Left lobe of liver (tissue), 2 donors: Measurements from ENCODE around the gene AAR2. TPM values are rescaled to one million over a fixed set of nuclear protein-coding genes. Genes with fewer than 3 reads are reported as not detected.

Experiments
- ATAC-seq: fragments of 200-7000 bp; cut with Tn5 transposase; one replicate; pipeline ENCODE4 v1.9.1; 2020; ENCODE audit warnings: mild to moderate bottlenecking, moderate library complexity
- DNase-seq: peaks from one replicate; pipeline ENCODE4 v3.0.0-alpha.2; 2020; ENCODE audit warnings: low spot score
- total RNA-seq: library from RNA; stranded (reverse); gene quantifications from one replicate; pipeline ENCODE4 v1.2.1, GENCODE V29; 2021
- donor health status: DM: no; HTN: no; CAD: no; lungs with moderate emphysema.
- donor health status: DM: no; HTN: yes; CAD: no.

The AAR2 gene
- total RNA-seq, 1 donor from 2014 or later: 10.6 TPM

GRCh38 chr20:36217226-36217625, 19.1 kb upstream of the AAR2 start:
- no peak for DNase-seq
- no peak for ATAC-seq

GRCh38 chr20:36218380-36219064, 17.8 kb upstream of the AAR2 start:
- no peak for DNase-seq
- no peak for ATAC-seq

DNA sequence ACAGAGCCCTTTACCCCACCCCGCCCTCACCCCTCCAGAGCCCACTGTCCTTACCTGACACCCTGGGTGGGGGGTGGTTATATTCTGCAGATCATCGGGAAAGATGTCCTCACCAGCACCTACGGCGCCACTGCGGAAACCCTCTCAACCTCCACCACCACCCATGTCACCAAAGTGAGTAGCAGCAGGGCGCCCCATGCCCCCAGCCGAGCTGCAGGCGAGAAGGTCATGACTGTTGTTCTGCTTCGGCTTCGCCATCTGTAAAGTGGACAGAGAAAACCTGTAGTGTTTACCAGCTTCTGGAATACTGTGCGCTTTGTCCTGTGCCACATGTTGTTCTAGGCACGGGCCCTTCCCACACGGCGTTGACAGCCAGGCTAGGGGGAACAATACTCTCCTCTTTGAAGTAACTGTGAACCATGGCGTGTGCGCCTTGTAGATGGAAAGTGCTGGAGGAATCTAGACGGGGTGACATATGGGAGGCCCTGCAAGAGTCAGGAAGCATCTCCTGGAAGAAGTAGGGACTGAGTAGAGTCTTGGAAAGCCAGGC, 16.5 kb upstream of the AAR2 start:
- ATAC-seq (no peak), DNase-seq (no peak)

DNA sequence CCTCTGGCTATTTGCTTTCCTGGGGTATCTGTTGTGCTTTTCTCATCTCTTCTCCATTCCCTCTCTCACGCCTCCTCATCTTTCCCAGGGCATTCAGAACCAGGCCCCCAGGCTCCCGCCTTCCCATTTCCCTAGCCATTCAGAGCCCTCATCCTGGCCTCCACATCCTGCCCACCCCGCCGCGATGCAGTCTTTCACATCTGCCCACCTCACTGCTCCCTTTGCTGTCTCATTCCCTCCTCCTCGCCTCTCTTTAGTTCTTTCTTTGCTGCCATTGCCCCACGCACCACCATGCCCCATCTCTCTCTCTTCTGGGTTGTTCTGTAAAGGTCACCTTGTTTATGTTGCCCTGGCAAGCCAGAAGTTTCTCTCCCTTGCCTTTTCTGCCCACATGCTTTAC, 10.6 kb upstream of the AAR2 start:
- DNase-seq: no peak

GRCh38 chr20:36228770-36229169, 7.5 kb upstream of the AAR2 start:
- no peak for ATAC-seq
- DNase-seq: no peak

More for the DNA sequence above, 10.6 kb upstream of the AAR2 start:
- ATAC-seq: no peak

DNA sequence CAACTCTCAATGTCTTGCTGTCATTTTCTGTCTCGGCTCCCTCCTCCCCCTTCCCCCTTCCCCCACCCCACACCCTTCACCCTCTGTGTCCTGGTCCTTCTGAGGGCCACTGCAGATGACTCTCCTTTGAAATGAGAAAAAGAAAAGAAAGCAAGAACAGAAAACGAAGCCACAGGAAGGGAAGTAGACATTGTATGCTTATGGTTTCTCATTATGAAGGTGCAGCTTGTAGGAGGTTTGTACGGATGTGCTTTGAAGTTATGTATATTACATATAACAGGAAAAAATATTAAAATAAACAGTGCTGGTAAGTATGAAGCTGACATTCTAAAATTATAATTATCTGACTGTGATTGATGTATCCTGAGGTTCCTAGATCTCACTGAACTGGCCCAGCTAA, 6.3 kb upstream of the AAR2 start:
- DNase-seq (no peak), ATAC-seq (no peak)

DNA sequence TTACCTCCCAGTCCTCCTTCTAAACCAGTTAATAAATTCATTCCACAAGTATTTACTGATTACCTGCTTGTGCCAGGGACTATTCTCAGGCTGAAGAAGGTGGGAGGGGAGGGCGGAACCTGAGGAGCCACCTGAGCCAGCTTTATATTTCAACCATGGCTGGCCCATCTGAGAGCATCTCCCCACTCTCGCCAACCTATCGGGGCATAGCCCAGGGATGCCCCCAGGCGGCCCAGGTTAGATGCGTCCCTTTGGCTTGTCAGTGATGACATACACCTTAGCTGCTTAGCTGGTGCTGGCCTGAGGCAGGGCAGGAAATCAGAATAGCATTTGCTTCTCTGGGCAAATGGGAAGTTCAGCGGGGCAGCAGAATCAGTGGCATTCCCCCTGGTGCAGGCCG, 4.9 kb upstream of the AAR2 start:
- ATAC-seq: no peak
- no peak for DNase-seq

GRCh38 chr20:36234771-36235320, 1.4 kb upstream of the AAR2 start:
- no peak for DNase-seq
- ATAC-seq: no peak

- DNase-seq: no peak
- peak; percentile 13 for ATAC-seq
These were observed 476 bp downstream of the AAR2 start for GRCh38 chr20:36236786-36237121.

- no peak for ATAC-seq
- DNase-seq: no peak
These were observed 1.2 kb downstream of the AAR2 start for GRCh38 chr20:36237477-36237876.

GRCh38 chr20:36238153-36238552, 1.9 kb downstream of the AAR2 start:
- no peak for DNase-seq
- ATAC-seq: no peak

DNA sequence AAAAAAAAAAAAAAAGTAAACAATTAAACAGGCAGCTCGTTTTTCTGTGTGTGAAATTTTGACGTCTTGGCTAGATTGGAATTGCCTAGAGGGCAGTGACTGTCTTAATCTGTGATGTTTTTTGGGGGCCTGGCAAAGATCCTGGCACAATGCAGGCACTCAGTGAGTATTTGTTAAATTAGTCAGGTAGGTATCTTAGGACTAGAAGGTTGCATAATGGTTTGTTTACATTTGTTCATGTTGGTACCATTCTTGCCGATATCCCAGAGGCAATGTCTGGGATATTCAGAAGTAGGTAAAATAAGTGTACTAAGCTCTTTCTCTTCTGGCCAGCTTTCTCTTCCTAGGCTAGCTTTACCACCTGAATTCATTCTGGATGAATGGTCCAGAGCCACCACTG, 2.5 kb downstream of the AAR2 start:
- no peak for DNase-seq
- peak; percentile 47 for ATAC-seq

DNA sequence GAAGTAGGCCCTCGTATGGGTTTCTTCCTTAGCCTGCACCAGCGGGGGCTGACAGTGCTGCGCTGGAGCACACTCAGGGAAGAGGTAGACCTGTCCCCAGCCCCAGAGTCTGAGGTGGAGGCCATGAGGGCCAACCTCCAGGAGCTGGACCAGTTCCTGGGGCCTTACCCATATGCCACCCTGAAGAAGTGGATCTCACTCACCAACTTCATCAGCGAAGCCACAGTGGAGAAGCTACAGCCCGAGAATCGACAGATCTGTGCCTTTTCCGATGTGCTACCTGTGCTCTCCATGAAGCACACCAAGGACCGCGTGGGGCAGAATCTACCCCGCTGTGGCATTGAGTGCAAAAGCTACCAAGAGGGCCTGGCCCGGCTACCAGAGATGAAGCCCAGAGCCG, 3.8 kb downstream of the AAR2 start:
- DNase-seq (no peak), ATAC-seq (no peak)

- DNase-seq (no peak), ATAC-seq (no peak)
These were observed 5.4 kb downstream of the AAR2 start for GRCh38 chr20:36241678-36242077.

DNA sequence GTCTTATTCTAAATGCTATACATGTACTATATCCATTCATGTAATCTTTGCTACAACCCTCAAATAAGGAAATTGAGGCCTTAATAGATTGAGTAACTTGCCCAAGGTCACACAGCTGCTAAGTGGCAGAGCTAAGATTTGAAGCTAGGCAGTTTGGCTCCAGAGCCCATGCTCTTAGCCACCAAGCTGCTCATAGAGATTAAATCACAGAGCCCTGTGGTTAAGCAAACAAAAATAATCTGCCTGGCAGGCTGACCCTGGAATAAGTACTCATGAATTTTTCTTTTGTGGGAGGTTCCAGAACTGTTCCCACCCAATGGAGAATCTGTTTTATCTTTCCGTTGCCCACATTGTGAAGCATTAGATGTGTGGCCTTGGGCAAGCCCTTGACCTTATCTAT, 7.4 kb downstream of the AAR2 start:
- DNase-seq (no peak), ATAC-seq (no peak)

- ATAC-seq (no peak), DNase-seq (no peak)
These were observed 10.1 kb downstream of the AAR2 start for GRCh38 chr20:36246401-36246800.

DNA sequence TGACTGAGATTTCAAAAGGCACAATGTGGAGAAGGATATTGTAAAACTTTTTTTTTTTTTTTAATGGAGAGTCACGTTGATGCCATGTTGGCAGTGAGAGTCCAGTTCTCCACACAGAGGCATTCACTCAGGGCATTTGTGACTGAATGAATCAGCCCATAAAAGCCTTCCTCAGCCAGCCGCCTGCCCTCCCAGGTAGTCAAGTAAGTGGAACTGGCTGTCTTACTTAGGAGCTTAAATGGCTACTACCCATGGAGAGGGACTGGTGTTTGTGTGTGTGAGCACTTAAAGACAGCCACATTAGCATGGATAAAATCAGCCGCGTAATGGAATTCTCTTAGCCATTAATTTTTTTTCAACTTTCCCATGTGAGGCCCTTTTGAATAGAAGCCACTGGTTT, 12.6 kb downstream of the AAR2 start:
- ATAC-seq (no peak), DNase-seq (no peak)

- ATAC-seq: no peak
- no peak for DNase-seq
These were observed 13.2 kb downstream of the AAR2 start for GRCh38 chr20:36249450-36249849.

DNA sequence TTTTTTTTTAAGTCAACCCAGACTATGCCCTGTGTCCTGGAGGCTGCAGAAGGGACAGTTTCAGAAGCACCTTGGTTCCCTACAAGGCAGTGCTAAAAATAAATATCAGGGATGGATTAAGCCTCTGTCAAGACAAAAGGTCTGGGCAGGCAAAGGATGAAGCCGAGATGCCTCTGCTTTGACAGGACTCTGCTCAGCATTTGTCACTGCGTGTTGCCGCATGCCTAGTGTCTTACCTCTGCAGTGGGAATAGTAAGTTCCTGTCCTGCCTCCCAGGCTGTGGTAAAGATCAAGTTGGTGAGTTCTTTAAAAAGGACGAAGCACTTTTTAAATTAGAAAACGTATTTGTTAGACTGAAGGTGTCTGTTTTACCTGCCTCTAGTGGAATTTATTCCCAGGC, 15.1 kb downstream of the AAR2 start:
- DNase-seq (no peak), ATAC-seq (no peak)

DNA sequence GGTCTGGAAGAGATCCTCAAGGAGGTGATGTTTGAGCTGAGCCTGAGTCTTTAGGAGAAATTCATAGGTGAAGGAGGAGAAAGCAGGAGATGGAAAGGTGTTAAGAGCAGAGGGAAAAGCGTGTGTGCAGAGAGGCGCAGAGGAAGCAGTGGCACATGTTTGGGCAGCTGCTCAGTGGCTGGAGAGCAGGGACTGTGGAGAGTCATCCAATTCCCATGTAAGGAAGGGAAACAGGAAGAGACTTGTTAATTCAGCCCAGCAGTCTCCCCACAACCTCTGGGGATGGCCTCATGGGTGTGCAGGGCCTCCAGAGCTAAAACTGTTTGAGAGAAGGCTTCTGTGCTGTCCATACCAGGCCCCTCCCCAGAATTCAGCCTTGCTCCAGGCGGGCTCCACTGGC, 16.2 kb downstream of the AAR2 start:
- no peak for ATAC-seq
- DNase-seq: no peak

GRCh38 chr20:36253036-36253435, 16.8 kb downstream of the AAR2 start:
- ATAC-seq: no peak

GRCh38 chr20:36254076-36254475, 17.8 kb downstream of the AAR2 start:
- ATAC-seq: no peak
- DNase-seq: no peak

More at GRCh38 chr20:36253036-36253435, 16.8 kb downstream of the AAR2 start:
- DNase-seq: no peak

- ATAC-seq: no peak
- DNase-seq: no peak
These were observed 19.2 kb downstream of the AAR2 start for GRCh38 chr20:36255445-36255844.
